ENCODE measurements around the gene VEGFC. TPM values are rescaled to one million over a fixed set of nuclear protein-coding genes. Genes with fewer than 3 reads are reported as not detected.

VEGFC gene
- total RNA-seq, 1 experiment from 2014 or later = not detected

GRCh38 chr4:176800891-176801534, 8.3 kb upstream of the VEGFC start:
- POLR2A ChIA-PET = no interaction called here
- Histone ChIP-seq H3K4me2 (ENCODE audit: low read length) (no peak overlapping the region), H3K27ac (ENCODE audit: low read depth, low read length) (no peak overlapping the region), H3K4me3 (replicated peaks in 1 of 2; ENCODE audit: low read depth in 1 of 2, low read length in 2 of 2) (no peak overlapping the region), H3K9me3 (ENCODE audit: control insufficient read depth in 1 of 2, insufficient read depth in 1 of 2, low read depth in 1 of 2, low read length in 2 of 2) (no peaks in the 10 kb centered on the region), H2AFZ (ENCODE audit: low read depth, low read length, poor library complexity, severe bottlenecking) (no peak overlapping the region), H3K4me1 (ENCODE audit: control insufficient read depth in 1 of 2, insufficient read depth in 2 of 2, low read length in 2 of 2) (no peaks in the 10 kb centered on the region), H3K36me3 (ENCODE audit: control insufficient read depth in 1 of 2, insufficient read depth in 2 of 2, low read length in 2 of 2) (no peaks in the 10 kb centered on the region), H4K20me1 (ENCODE audit: insufficient read depth) (no peaks in the 10 kb centered on the region), H3K9me2 (ENCODE audit: insufficient read depth) (no peaks in the 10 kb centered on the region), H3K27me3 (ENCODE audit: insufficient read depth, low read length) (no peaks in the 10 kb centered on the region), H3K79me2 (ENCODE audit: insufficient read depth, low read length) (no peaks in the 10 kb centered on the region), H3K9ac (ENCODE audit: low read length) (no peak overlapping the region)
- intact Hi-C loops (cut with micrococcal nuclease) = no loop called here
- DNase-seq (ENCODE audit: low read depth, low spot score) (no peak), ATAC-seq (no peak)
- CTCF ChIA-PET = no interaction called here
- no peak for TF ChIP-seq YY1 (IDR thresholded peaks at IDR 0.05; ENCODE audit: extremely low read depth, insufficient replicate concordance, low read depth, low read length)
- no peak for TF ChIP-seq REST (IDR thresholded peaks at IDR 0.05; ENCODE audit: low read depth)
- TF ChIP-seq SP1 (IDR thresholded peaks at IDR 0.05; ENCODE audit: low read depth) = no peak
- no peak for TF ChIP-seq POLR2A (IDR thresholded peaks at IDR 0.05; ENCODE audit: borderline replicate concordance, extremely low read depth, insufficient read depth, insufficient read length)
- TF ChIP-seq JUND (IDR thresholded peaks at IDR 0.05) = no peak
- no peak for TF ChIP-seq ZNF274 (IDR thresholded peaks at IDR 0.05; ENCODE audit: low read depth, low read length)
- no peak for TF ChIP-seq CTCF (IDR thresholded peaks at IDR 0.05 in 2 of 3, conservative IDR thresholded peaks at IDR 0.05 in 1 of 3; ENCODE audit: borderline replicate concordance in 1 of 3, insufficient read depth in 1 of 3, low read depth in 2 of 3, low read length in 2 of 3)
- TF ChIP-seq ELF1 (IDR thresholded peaks at IDR 0.05; ENCODE audit: borderline replicate concordance, low read depth) = no peak
- no peak for TF ChIP-seq CEBPB (IDR thresholded peaks at IDR 0.05; ENCODE audit: low read depth)
- no peak for TF ChIP-seq ZBTB33 (IDR thresholded peaks at IDR 0.05; ENCODE audit: extremely low read depth, insufficient replicate concordance, low read length)
- no peak for TF ChIP-seq SIN3A (IDR thresholded peaks at IDR 0.05; ENCODE audit: low read depth)
- no peak for TF ChIP-seq MAX (IDR thresholded peaks at IDR 0.05)
- no peak for TF ChIP-seq ZFX (IDR thresholded peaks at IDR 0.05)
- TF ChIP-seq CBX3 (IDR thresholded peaks at IDR 0.05; ENCODE audit: low read depth) = no peak
- TF ChIP-seq RAD21 (IDR thresholded peaks at IDR 0.05; ENCODE audit: low read depth) = no peak
- TF ChIP-seq EZH2 (IDR thresholded peaks at IDR 0.05) = no peak
- TF ChIP-seq ATF3 (IDR thresholded peaks at IDR 0.05) = no peak
- no peak for TF ChIP-seq POLR2AphosphoS5 (IDR thresholded peaks at IDR 0.05; ENCODE audit: low read depth, low read length)
- no peak for TF ChIP-seq FOSL1 (IDR thresholded peaks at IDR 0.05; ENCODE audit: low read depth)
- no TSS peak for BruUV-seq (replicated peaks)
- RAD21 ChIA-PET (ENCODE audit: low non-redundant PET in 1 of 2, low total read pairs in 2 of 2, uncharacterized antibody in 2 of 2, unreplicated experiment in 2 of 2) = no interaction called here

Measured in HCT116 (cell line).